Fibroblast of the conjunctiva (primary cell): ENCODE measurements around the gene CYB5A.

Experiments used
- DNase-seq: peaks from one replicate; pipeline ENCODE4 v3.0.0-alpha.2; 2010; ENCODE audit warnings: low read depth

The CYB5A gene

DNA sequence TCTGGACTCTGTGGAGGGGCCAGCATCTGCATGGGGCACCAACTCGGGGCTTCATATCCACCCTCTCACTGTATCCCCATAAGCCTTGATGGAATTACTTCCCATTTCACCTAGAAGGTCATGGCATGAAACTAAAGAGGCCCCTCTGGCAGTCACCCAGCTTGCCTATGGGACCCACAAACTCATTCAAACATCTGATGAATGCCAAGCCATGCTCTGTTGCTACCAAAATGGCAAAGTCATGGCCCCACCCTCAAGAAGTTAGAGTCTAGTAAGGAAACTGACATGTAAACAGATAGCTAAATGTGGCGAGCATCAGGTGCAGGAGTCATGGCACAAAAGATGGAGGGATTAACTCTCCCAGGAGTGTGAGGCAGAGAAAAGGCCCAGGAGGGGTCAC is 14.5 kb downstream of the CYB5A start:
- no peak for DNase-seq

DNA sequence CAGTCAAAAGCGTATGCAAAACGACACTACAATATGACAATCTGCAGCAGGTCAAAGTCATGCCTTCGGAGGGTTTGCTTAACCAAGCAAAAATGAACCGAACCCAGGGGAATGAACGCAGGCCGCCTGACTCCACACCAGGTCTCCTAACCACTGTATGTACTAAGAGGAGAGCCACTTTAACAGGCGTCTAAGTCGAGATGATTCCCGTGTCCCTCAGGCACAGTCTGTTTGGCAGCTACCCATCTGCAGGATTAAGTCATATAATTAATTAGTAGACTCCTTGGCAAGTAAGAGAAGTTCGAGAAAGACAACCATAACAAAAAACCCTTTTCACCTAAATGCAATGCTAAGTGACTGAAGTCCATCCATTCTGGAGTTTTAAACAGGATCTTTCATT is 15.2 kb downstream of the CYB5A start:
- DNase-seq: no peak

DNA sequence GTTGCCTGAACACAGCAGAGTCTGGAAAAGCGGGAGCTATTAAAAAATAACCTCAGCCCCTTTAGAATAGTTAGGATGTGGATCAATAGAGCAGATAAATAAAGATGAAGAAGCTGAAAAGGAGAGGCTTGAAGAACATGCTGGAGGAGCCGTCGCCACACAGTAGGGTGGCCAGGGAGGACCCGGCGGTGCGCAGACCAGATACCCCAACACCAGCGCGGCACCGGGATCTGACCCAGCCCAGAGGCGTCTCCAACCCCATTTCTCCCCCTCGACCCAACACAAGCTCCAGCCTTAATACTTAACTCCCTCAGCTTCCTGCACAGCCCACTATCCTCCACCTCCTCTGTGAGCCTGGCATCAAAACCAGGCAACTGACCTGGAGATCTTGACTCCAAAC is 16.0 kb downstream of the CYB5A start:
- DNase-seq: no peak

DNA sequence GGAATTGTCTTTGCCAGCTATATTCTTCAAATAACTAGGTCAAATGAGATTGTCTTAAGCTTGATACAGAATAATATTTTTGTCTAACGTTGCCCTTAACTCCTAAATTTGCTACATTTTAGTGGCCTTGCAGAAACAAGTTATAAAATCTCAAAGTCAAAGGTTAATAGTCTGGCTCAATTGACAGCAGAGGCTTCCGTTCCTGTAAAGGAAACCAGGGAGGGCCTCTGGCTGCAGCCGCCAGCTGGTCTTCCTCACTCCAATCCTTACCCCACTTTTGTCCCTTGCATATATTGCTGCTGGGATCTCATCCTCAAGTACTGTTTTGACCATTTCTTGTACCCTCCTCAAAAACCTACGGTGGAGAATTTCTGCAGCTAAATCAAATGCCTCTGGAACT is 17.1 kb downstream of the CYB5A start:
- no peak for DNase-seq

DNA sequence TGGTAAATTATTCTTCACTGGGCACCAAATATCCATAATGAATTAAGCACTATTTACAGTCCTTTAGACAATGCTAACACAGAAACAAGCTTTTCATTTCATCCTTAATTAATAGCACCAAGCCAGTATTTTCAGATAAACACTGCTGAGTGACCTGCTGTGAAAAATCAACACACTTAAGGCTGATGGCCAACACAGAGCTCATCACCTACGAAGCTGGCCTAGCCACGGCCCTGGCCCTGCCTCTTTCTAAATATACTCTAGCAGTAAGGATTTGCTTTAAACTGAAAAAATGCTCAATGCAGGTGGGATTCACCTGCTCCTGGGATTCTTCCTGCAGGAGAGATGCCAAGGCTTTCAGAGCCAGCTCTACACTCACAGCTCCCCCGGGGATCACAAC is 18.4 kb downstream of the CYB5A start:
- DNase-seq: no peak

DNA sequence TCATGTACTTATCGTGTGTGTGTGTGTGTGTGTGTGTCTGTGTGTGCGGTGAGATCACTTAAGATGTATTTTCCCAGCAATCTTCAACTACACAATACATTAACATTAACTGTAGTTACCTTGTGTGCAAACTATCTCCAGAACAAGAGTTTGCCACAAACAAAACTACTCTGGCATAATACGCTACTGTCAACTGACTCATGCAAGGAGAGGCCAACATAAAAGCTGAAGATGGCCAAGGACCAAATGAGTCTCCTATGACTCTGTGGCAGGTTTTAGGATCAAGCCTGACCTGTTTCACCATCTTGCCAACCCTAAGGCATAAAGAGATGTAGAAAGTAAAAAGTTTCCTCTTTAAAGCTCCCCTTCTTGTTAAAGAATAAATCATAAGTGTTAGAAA is 20.1 kb downstream of the CYB5A start:
- no peak for DNase-seq

DNA sequence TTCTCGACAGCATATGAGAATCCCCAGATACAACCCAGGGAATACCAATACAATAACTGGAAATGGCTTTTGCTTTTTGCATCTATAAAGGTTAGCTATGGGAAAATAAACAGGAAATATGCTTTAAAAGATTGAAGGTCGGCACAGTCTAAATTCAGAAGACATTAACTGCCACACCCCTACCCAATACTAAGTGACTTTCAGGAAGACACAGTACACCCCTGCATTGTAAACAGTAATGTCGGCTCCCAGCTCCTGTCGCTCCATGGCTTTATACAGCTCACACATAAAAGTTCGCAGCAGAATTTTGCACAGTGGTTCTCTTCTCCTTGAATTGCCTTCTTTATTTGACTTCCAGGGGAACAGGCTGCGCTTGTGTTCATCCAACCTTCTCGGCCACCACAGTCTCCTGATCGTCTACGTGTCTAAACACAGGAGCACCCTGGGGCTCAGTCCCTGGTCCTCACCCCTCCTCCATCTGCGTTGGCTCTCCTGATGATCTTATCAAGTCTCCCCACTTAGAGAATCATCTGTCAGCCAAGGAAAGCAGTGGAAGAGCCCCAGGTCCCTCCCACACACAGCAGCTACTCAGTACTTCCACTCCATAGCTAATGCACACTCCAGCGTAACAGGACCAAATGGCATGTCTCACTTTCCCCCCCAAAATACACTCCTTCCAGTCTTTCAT is 22.7 kb downstream of the CYB5A start:
- no peak for DNase-seq

DNA sequence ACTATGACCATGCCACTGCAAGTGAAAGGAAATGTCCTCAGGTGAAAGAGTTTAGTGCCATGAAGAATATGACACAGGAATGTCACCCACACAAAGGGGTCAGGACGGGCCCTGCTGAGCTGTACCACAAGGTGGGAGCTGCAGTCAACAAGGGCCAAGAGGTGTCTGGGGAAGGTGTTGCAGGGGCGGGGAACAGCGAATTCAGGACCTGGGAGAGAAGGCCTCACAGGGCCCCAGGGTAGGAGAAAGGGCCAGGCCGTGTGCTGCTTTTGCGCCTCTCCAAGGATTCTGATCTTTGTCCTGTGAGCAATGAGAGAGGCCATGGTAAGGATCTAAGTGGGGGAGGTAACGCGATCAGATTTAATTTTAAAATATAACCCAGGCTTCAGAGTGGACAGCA is 23.6 kb downstream of the CYB5A start:
- no peak for DNase-seq

DNA sequence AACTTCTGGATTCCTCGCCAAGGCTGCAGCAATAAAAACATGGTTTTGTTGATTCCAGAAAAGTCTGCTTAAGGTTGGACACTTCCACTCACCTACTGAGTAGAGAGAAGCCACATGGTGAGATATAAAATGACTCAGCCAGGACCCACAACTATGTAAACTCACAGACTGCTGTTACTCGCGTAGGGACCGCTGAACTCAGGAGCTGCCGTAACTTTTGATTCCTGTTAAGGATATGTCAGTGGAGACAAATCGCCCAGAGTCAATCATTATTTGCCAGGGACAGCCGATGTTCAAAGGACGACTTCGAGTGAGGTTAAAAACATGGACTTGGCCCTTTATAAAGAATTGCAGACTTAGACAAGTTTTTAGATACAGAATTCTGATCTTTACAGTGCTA is 25.6 kb downstream of the CYB5A start:
- DNase-seq: no peak

DNA sequence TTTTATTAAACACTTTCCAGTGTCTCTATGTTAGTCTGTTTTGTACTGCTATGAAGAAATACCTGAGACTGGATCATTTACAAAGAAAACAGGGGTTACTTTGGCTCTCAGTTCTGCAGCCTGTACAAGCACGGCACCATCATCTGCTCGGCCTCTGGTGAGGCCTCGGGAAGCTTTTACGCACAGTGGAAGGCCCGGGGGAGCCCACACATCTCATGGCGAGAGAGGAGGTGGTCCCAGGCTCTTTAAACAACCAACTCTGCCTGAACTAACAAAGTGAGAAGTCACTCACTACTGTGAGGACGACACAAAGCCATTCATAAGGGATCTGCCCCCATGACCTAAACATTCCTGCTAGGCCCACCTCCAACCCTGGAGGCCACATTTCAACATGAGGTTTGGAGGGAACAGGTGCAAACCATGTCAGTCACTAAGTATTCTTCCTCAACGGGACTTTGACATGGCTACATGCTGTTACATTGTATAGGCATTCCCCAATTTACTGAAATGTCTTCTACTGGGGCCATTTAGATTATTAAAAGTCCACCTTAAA is 26.1 kb downstream of the CYB5A start:
- DNase-seq: no peak

DNA sequence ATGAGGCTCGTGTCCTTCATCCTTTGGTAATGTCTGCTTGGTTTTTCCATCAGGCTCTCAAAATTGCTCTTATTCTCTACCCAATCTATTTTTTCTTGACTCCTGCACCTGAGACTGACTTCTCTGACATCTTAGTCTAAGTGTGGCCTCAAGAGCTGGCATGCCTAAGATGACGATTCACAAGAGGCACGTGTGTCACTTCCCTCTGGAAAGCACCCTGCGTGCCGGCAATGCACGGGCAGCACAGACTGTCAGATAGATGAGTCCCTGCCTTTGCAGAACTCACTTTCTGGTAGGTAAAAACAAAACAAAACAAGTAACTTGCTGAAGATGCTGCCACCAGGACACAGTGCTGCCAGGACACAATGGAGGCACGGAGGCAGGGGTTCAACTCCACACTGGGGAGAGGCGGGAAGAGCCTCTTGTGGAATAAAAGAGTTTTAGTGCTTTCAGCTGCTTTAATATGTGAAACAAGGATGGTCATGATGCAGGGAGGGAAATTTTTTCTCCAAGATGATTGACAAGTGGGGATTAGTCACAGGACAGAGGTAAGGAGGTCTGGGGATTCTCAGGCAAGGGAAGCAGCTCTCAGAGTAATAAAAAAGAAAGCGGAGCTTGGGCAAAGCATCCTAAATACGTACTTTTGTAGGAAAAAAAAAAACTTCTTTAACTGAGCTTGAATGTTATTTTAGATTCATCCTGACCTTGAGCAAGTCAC is 27.3 kb downstream of the CYB5A start:
- DNase-seq: no peak

DNA sequence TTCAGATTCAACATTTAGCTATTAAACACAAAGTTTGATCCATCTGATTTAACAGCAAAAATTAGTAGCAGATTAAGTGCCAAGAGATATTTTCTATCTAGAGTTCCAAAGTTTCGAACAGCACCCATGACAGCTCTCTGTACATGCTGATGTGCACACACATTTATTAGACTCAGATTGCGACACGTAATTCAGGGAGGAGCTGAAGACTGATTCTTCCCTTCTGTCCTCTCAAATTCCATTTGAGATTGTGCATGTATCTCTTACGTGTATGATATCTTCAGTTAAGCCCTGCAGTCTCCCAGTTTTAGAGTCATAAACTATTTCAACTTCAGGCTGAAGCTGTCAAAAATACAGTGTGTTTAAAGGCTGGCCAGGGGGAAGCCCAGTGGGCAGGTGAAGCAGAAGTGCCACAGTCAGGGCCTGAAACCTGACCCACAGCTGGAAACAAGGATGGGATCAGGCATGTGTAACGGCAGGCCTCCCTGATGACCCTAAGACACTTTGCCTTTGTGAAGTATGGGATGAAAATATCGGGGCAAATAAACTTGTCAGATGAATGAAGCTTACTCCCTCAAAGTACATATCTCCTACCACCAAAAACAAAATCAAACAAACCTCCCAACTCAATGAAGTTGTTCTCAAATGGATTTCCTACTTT is 30.6 kb downstream of the CYB5A start:
- DNase-seq: no peak

DNA sequence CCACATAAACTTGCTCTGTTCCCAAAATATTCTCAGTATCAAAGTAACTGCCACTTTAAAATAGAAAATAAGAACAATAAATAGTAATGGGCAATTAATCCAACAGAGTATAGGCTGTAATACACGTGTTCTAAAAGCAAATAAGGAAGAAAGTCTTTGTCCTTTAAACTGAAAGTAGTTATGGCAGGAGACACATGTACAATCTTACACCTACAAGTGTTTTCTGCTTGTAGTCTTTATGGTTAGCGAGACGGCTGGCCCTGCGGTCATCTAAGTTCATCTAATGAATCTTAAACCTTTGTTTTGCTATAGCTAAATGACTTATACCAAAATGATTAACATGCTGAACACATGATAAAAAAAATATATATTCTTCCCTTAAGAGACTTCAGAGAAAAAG is 32.4 kb downstream of the CYB5A start:
- no peak for DNase-seq

DNA sequence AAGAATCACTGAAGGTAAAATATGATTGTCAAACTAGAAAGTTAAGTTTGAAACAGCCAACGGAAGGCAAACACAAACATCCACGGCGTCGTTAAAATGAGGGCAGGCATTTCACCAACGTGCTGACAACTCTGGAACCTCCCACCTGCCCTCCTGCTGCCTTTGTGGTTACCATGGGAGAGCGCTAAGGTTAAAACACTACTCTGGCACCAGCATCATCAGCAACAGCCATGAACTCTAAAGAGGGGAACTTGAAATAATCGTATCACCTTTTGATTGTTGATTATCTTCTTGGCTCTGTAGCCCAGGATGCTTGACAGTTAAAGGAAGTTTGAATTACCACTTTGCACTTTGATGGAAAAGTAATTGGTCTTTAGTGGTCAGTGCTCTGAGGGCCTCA is 34.7 kb downstream of the CYB5A start:
- DNase-seq: no peak

DNA sequence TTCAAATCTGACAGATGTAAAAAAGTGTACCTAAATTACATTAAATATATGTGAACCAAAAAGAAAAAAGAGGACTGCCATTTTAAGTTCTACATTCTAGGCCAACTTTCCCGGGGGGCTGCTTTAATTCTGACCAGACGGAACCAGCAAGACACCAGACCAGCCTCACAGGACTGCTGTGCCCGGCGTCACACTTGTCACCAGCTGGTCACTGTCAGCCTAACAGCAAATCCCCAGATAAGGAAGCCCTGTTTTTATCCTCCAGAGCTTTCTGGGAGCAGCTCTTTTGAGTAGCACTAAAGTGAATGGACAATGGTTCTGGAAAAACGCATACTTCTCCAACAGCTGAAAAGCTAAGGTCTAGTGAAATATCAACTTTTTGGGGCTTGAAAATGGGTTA is 35.6 kb downstream of the CYB5A start:
- DNase-seq: no peak

DNA sequence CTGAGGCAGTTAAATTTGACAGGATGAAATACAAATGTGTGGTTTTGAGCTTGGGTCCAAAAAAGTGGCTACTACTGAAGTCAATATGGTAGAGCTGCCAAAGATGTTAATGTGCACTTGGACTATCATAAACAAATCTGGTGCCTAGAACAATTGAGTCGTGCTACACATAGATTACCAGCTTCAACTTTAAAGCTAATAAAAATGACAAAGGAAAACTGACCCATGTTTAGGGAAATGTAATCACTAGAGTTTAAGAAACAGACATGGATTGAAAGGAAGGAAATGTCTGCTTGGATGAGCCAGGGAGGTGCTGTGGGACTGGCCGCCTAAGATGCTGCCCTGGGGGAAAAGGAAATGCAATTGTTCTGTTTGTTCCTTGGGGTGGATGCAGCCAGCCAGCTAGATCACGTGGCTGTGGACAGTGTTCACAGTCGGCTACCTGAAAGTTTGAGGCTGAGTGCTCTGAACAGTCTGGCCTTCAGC is 36.6 kb downstream of the CYB5A start:
- DNase-seq: no peak

DNA sequence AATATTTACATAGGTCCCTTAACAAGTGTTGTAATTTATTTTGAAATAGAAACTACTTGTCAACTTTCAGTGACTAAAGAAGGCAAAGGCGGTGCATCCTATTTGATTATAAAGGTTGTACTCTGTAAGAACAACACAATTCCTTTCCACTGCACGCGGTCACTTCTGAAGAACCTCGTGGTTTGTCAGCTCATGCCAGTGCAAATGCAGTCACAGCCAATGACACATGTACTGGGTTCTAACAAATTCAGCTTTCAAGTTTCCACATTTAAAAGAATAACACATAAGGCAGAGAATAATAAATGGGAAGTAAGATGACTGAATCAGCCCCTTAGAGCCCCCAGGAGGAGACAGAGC is 39.7 kb downstream of the CYB5A start:
- DNase-seq: no peak

DNA sequence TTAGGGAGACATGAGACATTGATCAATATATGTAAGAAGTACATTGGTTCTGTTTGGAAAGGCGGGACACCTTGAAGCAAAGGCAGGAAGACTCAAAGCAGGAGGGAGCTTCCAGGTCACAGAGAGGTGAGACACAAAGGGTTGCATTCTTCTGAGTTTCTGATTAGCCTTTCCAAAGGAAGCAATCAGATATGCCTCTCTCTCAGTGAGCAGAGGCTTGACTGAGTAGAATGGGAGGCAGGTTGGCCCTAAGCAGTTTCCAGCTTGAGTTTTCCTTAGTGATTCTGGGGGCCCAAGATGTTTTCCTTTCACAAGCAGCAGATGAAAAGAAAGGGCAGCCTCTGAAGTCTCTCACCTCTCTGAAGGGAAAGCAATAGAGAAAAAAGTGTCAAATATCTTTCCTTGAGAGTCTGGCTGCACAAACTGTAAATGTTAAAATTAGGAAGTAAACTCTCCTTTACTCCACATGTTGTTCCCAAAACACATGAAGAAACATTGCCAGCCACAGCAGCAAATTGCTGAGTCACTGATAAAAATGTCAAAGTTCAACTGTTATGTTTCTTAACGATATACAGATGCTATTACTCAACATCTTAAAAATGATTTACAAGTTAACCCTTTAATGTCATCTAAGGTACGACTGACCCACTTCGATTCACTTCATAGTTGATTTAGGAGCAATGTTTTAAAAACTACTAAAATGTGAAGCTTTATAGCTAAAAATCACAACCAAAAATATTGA is 40.3 kb downstream of the CYB5A start:
- peak; percentile 76 for DNase-seq

DNA sequence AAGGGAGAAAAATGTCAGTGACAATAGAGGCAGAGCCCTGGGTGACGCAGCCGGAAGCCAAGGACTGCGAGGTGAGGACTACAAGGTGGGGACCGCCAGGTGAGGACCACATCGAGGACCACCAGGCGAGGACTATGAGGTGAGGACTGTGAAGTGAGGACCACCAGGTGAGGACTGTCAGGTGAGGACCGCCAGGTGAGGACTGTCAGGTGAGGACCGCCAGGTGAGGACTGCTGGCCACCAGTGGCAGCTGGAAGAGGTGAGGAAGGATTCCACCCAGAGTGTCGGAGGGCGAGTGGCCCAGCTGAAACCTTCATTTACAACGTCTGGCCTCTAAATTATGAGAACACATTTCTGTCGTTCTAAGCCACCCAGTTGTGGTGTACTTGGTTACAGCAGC is 41.6 kb downstream of the CYB5A start:
- no peak for DNase-seq

DNA sequence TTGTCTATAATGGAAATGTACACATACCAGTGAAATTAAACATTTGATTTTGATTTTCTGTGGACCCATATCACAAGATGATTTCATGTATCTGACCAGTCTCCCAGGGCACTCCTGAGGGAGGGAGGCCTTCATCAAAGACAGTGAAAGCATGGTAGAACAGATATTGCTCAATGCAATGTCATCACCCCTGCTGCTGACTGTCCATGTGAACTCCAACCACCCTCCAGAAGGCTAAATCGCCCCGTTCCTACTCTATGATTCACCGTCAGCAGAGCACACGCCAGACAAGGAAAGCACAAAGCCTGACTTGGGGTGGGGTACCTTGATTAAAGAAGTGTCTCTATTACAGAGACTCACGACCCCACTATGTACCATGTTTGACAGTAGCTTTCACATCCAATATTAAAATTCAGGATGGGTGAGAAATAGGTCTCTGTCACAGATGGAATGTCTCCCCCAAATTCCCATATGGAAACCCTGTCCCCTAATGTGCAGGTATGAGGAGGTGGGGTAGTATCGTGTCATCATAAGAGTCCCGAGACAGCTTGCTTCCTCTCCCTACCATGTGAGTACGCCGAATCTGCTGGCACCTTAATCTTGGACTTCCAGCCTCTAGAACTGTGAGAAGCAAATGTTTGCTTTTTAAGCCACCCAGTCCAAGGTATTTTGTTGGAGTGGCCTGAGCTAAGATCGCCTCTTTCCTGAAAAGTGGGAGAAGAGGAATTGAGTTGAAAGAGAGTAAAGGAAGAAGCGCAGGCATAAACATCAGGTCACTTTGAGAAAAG is 42.4 kb downstream of the CYB5A start:
- peak; percentile 79 for DNase-seq

DNA sequence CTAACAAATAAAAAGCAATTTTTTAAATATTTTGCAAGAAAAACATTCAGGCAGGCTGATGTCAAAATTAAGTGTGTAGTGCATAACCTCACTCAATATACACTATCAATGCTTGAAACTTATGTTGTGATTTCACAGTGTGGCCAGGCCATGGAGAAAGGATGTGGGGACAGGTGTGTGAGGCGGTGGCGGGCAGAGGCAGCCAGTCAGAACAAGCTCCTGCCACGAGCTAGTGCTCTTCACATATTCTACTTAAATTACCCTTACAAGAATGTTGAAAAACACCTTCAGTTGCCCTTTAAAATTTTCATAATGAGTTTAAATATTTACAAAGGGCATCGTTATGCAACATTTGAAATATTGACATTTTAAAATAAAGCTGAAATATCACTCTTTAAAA is 43.2 kb downstream of the CYB5A start:
- DNase-seq: no peak

DNA sequence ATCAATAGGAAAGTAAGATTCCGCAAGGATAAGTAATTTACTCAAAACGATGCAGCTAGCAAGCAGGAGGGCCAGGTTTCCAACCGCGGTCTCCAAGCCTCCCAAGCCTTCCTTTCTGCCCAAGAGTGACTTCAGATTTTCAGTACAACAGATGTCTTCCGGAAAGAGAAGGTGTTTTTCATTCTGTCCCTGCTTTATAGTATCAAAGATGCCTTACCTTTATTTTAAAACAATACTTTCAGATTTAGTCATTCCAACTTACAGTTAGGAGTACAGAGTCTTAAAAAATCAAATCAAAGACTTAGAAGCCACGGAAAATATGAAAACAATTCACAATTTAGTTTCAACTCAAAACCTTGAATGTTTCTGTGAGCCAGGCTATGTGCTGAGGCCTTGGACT is 43.6 kb downstream of the CYB5A start:
- no peak for DNase-seq
